CD4-positive, alpha-beta T cell treated with Interleukin-15 for 1 hour (primary cell): ENCODE measurements around the gene PGBD1.
A peak's percentile ranks its signal among the peaks of the same experiment; 100 is the strongest.

Experiments
- DNase-seq: peaks from one replicate; pipeline ENCODE4 v3.0.0-alpha.2; 2020

The PGBD1 gene

GRCh38 chr6:28336284-28337120 lies 55.1 kb downstream of the PGBD1 start:
- DNase-seq, result no peak

- DNase-seq, result no peak
Measured at GRCh38 chr6:28337121-28337520, 55.7 kb downstream of the PGBD1 start.

GRCh38 chr6:28340310-28341095 lies 59.1 kb downstream of the PGBD1 start:
- DNase-seq, result no peak

- no peak for DNase-seq
Measured at GRCh38 chr6:28343898-28344677, 62.7 kb downstream of the PGBD1 start.

- DNase-seq, result no peak
Measured at GRCh38 chr6:28345201-28345600, 63.8 kb downstream of the PGBD1 start.

GRCh38 chr6:28347119-28347518 lies 65.7 kb downstream of the PGBD1 start:
- no peak for DNase-seq

GRCh38 chr6:28349344-28349891 lies 68.0 kb downstream of the PGBD1 start:
- DNase-seq, result no peak

- peak; percentile 83 for DNase-seq
Measured at GRCh38 chr6:28349892-28350737, 68.7 kb downstream of the PGBD1 start, which contains the start of gene ZKSCAN3. Gene ZKSCAN3 (plus strand): TSS chr6:28349947. CDS start chr6:28359587, 9,640 bp downstream.

- DNase-seq, result no peak
Measured at GRCh38 chr6:28351087-28351486, 69.7 kb downstream of the PGBD1 start.

- no peak for DNase-seq
Measured at GRCh38 chr6:28351493-28351925, 70.1 kb downstream of the PGBD1 start.
